ENCODE data around the gene SENP1.
"Not testable (repeated sequence)": the region's sequence is repeated elsewhere in the genome, so short reads cannot be mapped to it uniquely, and the experiment has no call there.

The SENP1 gene

DNA sequence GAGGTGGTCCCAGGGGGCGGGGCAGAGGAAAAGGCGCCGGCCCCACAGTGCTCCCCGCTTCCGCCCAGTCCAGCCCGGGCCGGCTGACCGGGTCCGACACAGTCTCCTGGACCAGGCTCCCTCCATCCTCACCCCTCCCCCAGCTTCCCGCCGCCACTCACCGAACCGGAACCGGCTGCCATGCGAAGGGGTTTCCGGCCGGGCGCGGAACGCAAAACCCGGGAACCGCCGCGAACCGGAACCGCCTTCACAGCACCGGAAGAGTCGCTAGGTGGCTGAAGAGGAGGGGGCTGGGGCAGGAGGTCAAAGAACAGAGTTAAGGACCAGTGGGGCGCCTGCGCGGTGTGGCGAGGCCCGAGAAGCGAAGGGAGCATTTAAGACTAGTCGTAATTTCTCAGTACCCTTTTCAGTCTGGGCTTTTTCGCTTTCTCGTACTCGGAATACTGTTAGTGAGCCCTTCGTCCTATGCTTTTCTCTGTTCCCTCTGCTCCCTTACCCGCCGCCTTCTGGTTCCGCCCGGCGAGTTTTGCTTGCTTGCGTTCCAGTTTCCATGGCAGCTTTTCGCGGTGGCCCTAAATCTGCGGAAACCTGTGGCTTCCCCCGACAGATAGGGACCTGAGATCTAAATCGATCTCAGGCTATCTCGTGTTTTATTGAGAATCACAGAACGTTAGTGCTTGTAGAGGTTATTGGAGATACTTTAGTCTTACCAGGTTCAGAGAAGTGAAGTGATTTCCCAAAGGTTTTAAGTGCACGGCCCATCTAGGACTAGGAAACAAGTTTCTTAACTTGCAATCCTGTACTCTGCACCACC, at the start of gene SENP1:
Gene SENP1 (minus strand): TSS at position 213 of the 814 bp plus-strand sequence. CDS start 4,607 bp downstream, outside the sequence.
- peak; percentile 53 for DNase-seq

DNA sequence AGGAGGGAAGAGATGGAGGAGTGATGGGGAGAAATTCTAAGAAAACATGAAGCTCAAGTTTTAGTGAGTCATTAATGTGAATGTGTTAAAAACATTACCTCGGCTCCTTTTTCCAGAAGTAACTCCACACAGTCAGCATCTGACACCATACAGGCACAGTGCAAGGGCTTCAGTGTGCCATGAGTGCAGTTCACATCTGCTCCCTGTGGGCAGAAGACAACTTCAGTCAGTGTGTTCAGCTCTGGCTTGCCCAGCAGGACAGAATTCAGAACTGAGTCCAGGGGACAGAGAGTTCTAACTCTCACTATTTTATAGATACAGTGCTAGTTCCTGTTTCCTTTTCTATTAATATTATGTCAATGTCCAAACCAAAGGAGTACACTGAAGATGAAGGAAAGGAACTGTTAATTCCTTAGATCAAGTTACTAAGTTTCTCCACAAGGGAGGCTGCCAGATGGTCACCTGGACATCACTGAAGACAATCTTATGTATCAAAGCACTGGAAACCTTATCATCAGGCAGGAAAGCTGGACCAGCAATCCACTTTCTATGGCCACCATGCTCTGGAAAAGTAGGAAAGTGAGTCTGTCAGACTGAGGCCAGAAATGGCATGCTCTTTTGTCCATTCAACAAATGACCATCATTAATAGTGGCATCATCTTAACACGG, 45.4 kb upstream of the SENP1 start:
- no peak for DNase-seq

DNA sequence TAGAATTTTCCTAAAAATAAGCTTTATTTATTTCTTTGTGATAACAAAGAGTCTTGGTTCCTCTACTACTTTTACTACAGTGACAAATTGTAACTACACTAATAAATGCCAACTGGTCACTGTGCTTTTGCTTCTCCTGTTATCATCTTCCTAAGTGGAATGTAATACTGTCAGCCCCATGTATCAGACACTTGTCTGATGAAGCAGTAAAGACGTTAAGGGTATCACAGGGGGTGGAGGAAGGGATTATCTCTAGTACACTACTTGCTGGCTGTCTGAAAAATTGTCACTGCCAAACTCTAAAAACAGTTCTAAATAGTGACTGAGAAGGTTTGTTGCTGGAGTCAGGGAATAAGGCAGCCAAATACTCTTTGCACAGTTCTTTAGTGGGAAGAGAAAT, 40.1 kb upstream of the SENP1 start:
- no peak for DNase-seq

DNA sequence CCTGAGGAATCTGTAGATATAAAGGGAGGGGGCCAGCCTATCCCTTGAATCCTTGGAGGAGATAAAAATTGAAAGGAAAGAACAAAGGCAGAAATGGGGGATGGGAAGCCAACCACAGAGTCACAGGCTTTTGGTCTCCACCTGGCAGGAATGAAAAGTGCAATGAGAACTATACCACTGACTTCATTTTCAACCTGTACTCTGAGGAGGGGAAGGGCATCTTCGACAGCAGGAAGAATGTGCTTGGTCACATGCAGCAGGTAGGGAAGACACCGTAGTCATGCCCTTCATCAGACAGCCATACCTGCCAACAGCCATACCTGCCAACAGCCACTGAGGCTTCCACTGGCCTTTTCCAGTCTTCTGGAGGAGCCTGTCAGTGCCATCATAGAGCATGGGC, 38.0 kb upstream of the SENP1 start:
- no peak for DNase-seq

DNA sequence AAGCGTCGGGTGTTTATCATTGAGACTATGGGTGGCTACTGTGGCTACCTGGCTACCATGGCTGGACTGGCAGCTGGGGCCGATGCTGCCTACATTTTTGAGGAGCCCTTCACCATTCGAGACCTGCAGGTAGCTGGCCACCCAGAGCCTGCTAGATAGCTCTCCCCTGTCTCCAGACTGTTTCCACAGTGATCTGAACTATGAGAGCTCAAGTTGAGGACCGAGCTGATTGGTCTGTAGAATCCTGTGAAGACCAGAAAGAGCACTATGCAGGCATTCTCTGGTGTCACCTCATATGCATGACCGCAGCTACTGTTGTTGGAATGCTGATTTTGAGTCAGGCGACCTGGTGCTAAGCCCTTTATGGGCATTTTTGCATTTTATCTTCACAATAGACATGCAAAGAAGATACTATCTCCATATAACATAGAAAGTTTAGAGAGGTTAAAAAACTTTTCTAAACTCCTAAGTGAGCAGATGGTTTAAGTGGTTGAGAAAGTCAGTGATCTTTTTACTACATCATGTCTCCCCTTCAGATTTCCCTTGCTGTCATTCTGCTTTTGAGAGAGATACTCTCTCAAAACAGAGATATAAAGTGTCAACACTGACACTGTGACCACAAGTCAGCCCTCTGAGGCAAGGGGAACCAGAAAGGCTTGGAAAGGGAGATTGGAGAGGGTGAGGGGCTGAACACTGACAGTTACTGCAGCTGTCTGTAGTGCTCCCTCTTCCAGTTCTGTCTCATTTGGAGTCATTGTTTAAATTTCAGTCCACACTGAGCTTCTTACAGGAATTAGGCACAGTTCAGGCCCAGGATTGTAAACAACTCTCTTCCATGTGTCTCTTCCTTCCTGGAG, 37.2 kb upstream of the SENP1 start:
- no peak for DNase-seq

DNA sequence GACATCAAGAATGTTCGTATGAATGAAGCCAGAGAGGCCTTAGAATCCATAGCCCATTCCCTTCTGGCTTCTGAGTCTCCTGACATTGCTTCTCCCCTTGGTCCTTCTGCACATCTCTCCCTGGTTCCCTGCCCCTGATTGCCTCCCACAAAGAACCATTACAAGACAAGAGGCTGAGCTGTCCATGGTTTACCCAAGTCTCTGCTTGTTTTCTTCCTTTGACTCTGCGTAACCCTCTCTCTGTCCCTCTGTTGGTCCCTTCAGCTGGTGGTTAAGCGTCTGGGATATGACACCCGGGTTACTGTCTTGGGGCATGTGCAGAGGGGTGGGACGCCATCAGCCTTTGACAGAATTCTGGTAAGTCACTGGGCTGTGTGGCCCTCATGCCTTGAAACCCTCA, 29.1 kb upstream of the SENP1 start:
- no peak for DNase-seq

DNA sequence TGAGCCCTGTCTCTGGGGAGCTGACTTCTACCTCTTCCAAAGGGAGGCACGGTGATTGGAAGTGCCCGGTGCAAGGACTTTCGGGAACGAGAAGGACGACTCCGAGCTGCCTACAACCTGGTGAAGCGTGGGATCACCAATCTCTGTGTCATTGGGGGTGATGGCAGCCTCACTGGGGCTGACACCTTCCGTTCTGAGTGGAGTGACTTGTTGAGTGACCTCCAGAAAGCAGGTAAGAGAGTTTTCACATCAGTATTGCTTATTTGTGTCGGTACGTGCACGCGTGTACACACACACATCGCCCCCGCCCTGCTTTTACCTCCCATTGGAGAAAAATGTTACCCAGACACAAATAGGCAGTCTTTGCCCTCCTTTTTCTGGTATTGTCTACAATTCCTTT, 26.9 kb upstream of the SENP1 start:
- no peak for DNase-seq

DNA sequence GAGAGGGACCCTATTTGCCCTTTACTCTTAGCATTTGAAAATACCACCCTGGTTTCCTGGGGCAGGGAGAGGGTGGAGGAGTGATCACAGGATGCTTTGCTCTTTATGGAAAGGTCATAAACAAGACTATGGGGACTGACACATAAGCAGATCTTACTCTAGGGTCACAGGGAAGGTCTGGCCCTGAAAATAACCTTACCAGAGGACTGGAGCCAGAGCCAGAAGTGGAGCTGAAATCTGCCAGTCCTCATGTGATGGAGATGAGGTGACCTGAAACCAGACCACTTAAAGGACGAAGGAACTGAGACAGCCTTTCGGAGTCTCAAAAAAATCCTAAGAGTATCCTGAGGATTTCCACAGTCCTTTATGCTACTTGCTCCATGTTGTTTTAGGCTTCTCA, 25.6 kb upstream of the SENP1 start:
- no peak for DNase-seq

DNA sequence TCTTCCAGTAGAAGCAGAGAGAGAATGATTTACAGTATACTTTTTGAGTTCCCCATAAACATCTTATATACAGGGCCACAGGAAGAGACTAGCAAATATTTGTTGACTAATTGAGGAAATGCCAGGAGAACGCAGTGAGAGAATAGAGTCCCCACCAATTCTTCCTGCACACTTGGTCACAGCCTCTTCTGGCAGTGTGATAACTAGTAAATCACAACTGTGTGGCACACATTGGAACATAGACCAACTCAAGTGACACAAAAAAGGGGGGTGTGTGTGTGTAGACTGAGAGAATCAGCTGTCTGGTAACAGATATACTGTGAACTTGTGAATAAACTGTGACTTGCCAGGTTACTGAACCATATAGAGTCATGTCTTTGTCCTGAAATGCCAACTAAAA, 23.5 kb upstream of the SENP1 start:
- no peak for DNase-seq

DNA sequence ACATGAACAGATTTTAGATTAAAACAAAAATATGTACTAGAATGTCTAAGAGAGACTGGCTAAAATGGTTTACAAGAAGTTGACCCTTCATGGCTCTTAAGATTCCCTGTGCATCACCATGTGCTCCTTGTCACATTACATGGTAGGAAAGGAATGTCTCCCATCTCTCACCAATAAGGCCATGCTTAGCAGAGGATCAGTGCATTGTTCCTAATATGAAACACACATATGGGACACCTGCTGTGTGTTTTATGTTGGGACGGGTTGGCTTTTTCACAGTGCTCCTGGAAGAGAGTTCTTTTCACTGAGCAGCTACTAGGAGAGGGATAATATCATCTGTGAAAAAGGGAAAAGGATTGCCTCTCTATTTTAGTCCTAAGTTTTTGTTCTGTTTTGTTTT, 22.9 kb upstream of the SENP1 start:
- no peak for DNase-seq

DNA sequence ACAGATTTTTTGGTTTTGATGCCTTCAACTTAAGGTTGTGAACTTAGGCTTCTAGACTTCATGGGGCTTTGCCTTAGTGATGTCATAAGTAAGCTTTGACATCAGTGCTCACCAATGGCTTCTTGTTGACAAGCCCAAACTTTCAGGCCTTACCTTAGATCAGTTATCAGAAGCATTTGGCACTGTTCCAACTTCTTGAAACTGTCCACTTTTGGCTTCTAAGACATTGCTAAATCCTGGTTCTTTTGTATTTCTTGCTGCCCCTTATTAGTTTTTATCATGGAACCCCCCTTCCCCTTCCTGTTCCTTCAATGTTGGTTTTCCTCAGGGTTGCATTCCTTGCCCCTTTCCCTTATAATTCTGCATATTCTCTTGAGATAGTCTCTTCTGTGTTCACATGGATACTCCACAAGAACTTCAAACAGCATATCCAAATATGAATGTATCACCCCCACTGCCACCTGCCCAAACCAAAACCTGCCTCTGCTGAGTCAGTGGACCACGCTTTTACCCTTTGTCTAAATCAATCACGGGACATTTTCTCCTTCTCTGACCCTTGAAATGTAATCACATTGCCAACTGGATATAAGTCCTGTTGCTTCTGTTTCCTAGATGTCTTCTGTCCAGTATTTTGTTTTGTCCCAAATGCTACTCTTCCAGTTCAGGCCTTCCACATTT, 21.2 kb upstream of the SENP1 start:
- no peak for DNase-seq

DNA sequence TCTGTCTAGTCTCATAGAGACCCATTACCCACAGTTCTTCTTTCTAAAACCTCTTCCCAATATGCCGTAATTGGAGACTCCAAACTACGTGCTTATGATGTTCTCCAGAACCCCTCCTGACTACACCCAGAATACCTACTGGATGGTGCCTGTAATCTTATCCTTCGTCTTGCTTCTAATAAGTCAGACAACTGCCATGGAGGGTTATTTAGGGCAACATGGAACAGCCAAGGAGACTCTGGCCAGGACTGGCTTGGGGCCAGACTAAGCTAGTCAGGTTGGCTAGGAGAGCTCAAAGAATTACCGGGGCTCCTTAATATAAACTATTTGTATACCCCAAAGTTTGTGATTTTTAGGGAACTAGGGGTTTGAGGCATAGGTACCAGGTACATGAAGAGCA, 20.1 kb upstream of the SENP1 start:
- DNase-seq = no peak

DNA sequence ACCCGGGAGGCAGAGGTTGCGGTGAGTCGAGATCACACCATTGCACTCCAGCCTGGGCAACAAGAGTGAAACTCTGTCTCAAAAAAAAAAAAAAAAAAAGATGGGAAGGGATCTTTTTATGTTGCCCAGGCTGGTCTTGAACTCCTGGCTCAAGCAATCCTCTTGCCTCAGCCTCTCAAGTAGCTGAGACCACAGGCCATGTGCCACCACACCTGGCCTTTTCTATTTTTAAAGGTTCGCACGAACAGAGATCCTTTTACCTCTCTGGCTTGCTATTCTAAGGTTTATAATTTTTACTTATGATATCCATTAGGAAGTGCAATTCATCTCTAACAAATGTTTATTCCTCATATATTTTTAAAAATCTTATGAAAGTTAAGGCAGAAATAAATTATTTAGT, 19.7 kb upstream of the SENP1 start:
- not testable (repeated sequence) for DNase-seq

DNA sequence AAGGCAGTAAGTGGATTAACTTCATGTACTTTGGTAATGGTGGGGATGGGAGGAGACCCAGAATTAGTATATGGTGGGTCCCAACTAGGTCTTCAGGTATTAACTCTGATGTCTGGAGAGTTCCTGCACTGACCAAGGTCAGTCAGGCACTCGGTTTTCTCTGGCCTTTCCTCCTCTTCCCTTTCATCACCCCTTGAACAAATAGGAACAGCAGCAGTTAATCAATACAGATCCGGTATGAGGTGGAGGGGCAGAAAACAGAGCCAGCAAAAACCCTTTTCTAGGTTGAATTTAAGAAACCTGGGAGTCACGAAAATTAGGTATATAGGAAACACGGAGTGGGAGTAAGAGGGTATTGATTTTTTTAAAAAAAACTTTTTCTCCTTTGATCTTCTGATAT, 17.3 kb upstream of the SENP1 start:
- no peak for DNase-seq

DNA sequence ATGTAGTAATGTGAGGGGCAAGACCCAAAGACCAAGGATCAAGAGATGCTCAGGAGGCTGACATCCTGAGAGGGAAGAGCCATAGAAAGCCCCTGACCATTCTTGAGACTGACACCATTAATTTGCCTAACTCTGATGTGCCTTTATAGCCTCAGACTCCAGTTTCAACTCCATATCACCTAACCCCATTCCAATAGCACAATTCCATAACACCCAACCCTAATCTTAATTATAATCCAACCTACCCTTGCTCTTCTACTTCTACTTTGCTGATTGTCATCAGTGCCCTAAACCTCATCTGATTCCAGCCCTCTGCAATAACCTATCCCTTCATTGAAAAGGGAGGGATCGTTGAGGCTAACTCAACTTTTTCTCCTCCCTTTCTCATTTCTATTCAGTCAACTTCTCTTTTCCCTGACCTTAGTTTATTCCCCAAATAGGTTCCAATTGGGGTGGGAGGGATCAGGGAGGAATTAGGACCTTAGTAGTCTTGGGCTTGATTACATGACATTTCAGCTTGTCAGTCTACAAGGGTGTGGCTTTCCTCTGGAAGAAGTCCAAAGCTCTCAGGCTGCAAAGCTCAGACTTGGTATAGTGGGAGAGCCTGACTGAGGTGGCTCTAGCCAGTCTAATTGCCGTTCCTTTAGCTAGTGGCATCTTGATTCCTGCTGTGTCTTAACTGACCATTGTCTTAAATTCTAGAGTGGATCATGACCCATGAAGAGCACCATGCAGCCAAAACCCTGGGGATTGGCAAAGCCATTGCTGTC, 16.4 kb upstream of the SENP1 start:
- no peak for DNase-seq

DNA sequence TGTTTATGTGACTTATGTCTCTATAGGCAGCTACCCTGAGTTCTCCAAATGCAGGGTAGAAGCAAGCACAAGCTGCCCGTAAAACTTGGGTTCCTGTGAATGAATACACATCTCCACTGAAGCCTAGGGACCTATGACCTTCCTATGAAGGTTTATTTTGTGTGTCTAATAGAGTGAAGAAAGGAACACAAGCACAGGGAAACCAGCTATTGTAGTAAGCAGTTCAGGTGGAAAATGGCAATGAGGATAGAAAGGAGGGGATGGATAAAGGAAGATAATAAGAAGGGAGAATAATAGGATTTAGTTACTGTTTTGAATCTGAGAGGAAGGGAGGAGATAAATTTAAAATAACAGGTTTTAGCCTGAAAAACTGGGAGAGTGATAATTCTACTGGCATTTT, 15.6 kb upstream of the SENP1 start:
- DNase-seq = no peak

DNA sequence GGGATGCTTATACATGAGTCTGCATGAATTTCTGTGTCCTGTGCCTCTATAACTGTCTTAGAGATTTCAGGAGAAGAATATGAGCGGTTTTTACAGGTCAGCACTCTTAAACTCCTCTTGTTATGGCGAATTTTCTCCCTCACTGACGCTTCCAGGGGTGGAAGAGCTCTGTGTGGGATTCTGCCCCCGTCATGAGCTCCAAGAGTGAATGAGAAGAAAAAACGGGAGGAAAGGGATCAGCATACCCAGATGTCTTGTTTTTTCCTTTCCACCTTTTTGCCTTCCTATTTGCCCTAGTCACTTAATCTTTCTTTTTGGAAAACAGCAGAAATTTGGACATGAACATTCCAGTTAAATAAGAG, 13.9 kb upstream of the SENP1 start:
- no peak for DNase-seq

DNA sequence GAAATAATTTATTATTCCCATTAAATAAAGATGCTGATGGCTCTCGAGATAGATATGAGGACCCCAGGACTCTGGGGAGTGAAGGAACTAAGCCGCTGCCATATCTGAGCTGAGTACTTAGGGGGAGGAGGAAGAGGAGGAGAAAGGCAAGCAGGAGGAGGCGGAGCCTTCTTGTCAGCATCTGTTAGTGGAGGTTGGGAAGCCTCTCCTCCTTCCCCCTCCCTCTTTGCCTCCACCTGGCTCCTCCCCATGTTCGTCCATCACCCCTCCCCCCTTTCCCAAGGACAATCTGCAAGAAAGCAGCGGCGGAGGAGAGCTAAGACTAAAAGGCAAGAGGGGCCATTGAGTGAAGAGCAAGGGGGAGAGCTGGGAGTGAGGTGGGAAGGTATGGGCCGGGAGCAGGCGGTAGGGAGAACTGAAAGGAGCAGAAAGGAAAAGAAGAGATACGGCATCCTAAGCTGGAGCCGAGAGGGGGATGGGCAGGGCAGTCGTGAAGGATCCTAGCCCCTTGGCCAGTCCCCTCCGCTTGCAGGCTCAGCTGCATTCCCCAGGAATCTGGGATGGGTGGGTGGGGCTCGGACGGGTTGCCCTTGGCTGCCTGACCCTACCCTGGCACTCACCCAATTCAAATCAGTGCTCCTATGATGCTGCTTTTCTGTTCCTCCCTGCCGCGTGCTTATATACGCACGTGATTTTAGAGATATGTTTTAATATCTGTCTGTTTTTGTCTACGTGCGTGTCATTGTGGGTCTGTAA, 13.4 kb upstream of the SENP1 start, which contains the start of gene PFKM:
Gene PFKM (plus strand): TSS at position 287 of the 756 bp plus-strand sequence. CDS start 3,411 bp downstream, outside the sequence.
- peak; percentile 72 for DNase-seq

DNA sequence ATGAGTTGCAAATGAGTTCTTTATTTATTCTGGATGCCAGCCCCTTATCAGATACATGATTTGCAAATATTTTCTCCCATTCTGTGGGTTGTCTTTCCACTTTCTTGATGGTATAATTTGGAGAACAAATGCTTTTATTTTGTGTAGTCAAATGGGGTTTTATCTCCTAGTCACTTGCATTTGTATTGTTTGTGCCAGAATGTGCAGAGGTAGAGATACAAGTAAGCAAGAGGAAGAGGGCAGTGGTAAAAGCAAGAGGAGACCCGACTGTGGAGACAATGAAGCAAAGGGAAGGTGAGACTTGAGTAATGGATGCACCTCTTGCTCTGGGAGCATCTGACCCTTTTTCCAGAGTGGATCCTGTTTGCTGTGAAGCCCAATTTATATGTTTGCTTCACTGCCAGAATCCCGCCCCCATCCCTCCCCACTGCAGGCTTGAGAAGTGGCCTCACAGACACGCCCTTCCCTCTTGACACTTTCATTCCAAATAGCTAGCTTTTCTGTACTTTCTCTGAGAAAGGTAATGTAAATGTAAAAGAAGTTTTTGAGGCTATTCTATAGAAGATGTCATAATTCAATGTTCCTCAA, 12.5 kb upstream of the SENP1 start:
- no peak for DNase-seq

DNA sequence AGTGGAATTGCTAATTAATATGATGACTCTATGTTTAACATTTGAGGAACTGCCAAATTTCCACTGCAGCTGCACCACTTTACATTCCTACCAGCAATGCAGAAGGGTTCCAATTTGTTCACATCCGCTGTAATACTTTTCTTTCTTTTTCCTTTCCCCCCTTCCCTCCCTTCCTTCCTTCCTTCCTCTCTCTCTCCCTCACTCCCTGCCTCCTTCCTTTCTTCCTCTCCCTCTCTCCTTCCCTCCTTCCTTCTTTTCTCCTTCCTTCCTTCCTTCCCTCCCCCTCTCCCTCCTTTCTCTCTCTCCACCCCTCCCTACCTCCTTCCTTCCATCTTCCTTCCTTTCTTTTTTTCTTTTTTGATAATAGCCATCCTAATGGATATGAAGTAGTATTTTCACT, 10.1 kb upstream of the SENP1 start:
- no peak for DNase-seq

DNA sequence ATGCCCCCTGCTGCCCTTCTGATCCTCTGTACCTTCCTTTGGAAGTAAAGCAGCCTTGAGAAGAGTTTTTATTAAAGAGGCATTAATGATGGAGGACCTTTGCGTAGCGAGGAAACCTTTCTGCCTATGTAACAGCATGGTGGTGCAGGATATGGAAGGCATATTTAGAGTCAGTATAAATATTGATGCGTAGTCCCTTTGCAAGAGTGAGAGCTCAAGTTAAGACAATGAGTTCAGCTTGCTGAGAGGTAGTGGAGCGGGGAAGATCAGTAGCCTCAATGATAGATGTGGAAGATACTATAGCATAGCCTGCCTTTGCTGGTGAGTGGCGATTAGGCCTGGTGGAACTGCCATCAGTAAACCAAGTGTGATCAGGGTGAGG, 5.4 kb upstream of the SENP1 start:
- not testable (repeated sequence) for DNase-seq

Data from NCI-H1694 (cell line).